GM19023 (cell line): ENCODE results near the gene MTHFD1.

Experiments
- ATAC-seq: cut with Tn5 transposase; IDR thresholded peaks from one replicate; pipeline ENCODE4 v1.9.1; 2021; ENCODE audit warnings: mild to moderate bottlenecking, moderate library complexity; ENCODE audit not compliant: unreplicated experiment

MTHFD1 gene

DNA sequence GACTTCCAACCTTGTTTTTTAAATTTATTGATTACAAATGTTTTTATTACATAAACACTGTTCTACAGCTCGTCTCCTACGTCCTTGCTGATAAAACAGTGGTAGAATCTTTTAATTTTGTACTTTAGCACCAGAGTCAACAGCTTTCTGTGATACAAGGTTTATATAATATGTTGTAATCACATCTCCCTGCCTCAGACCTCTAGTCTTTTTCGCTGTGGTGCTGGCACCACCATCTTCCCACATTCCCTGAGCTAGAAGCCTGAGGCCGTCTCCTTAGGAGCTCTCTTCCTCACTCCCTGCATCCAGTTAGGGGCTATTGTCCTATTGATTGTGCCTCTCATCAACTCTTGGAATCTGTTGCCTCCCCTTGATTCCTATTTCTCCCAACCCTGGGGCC lies 17.1 kb downstream of the MTHFD1 start:
- no peak for ATAC-seq

DNA sequence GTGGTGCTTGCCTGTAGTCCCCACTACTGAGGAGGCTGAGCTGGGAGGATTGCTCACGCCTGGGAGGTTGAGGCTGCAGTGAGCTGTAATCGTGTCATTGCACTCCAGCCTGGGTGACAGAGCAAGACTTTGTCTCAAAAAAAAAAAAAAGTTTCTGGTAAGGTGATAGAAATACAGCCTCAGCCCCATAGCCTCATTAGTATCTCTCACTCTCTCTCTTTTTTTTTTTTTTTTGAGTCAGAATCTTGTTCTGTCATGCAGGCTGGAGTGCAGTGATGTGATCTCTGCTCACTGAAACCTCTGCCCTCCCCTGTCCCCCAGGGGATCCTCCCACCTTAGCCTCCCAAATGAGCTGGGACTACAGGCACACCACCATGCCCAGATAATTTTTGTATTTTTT lies 19.2 kb downstream of the MTHFD1 start:
- ATAC-seq: peak; percentile 55

DNA sequence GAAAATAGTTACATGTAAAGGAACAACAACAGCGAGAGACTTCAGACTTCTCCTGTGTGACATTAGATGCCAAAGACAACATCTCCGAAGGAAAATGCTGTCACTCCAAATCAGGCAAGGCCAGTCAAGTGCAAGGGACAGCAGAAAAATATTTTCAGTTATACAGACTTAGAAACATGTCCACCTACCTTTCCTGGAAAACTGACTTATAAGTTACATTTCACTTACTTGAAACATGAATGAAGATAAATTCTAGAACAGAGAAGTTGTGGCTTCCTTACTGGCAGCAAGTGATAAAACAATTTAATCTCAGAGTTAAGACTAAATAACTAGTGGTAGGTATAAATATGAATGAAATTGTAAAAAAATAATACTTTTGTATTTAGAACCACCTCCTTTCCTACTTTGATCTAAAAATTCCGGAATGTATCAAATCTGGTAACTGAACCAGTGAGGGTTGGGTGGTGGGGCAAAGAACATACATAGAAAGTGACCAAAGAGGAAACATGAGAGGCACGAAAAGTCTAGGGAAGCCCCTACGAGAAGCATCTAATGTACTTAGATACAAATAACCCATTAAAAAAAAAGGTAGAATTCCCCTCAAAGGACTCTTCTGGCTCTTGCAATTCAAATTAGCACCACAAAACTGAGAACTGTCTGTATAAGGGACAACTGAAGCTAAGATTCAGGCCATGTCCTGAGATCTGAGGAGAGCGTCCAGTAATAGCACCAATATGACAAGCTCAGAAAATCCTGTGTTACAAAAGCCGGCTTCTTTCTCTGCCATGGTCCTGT lies 21.2 kb downstream of the MTHFD1 start:
- no peak for ATAC-seq

DNA sequence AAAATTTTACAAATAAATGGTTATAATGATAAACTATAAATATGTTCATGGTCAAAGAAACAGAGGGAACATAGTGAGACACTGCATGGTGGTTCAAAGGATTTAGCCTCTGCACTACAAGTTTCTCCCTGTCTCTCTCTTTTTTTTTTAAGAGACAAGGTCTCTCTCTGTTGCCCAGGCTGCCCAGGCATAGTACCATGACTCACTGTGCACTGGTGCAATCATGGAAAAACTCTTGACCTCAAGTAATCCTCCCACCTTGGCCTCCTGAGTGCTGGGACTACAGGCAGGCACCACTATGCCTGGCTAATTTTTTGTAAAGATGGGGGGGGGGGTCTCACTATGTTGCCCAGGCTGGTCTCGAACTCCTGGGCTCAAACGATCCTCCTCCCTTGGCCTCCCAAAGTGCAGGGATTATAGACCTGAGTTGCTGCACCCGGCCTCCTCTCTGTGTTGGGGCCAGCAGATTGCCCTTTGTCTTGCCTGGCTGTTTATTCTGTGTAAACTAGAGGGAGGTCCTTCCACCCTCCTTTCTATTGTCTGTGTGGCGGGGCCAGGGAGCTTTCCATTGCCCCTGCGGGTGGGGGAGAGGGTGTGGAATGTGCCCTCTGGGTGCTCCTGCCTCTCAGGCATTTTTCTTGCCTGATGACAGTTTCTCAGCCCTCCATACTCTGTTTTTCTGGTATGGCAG lies 22.1 kb downstream of the MTHFD1 start:
- ATAC-seq: no peak

DNA sequence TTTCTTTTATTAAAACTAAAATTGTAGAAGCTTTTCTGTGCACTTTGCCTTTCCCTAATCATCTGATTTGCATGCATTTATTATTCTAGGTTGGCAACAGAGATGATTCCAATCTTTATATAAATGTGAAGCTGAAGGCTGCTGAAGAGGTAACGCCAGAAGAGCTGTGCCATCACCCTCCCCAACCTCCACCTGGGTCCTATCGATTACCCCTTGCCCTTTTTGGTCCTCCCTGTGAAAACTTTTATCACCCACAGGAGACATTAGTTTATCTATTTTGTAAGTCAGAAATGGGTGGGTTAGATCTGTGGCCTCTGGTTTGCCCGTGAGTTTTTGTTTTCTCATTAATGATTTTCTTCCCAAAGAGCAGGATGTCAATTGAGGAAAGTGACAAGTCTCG lies 22.8 kb downstream of the MTHFD1 start:
- no peak for ATAC-seq

DNA sequence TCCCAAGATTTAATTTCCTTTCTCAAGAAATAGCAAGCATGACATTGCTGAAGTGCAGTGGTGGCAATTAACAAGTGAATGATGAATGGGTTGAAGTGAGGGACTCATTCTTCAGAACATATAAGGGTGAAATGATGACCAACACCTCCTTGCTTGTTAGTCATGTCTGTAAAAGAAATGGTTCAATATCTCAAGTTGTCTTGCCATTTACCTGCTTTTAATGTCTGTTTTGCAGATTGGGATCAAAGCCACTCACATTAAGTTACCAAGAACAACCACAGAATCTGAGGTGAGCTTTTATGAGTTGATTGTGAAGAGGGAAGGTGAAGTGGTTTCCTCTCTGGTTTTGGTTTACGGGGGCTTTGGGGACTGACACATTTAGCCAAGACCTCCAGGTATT lies 24.1 kb downstream of the MTHFD1 start:
- ATAC-seq: no peak

DNA sequence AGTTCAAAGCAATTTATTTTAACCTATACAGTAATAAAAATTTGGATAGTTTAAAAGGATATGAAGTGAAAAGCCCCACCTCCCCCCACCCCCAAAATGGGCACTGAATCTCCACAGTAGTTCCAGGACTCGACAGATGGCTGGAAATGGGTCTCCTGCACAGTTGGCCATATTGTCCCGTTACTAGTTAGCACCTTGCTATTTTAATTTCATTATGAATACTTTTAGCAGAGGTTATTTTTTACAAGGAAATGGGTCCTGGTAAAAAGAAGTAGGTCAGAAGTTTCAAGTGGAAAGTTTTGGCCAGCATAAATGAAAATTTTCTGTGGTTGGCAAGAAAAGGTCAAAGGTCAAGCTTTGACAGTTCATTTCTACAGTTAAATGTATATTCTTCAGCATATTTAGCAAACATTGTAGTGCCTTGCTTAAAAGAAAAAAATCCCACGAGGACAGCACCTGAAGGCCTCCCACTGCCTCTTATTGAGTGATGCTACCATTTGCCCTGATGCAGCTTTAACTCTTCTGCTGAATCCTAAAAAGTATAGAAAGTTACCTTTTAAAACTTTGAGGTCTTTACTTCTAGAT lies 28.3 kb downstream of the MTHFD1 start:
- no peak for ATAC-seq

DNA sequence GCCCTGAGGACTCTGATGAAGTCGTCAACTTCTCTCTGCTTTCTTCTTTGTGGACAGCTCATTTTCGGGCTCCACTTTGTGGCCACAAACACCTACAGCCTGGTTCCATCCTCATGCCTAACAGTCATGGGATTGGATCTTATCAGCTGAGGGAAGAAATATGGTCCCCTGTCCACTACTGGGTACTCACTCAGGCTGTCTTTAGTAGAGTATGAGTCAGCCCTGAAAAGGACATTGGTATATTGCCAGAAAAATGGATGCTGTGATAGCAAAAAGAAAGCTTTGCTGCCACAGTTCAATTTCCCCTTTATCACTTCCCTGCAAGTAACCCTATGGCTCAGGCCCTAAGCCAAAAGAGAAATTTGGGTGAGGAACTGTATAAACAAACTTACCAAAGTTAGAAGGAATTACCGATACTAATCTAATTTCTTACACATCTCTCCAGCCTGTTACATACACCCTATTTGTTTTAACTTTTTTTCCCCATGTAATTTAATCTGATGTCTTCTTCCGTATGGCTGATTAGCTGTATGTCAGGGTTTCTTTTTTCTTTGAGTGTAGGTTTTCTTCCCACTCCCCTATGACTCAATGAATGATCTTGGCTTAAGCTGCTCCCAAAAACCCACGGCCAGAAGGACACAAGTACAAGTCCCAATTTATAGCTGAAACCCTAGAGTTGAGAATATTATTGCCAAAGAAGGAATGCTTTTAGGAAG lies 29.1 kb downstream of the MTHFD1 start:
- no peak for ATAC-seq

DNA sequence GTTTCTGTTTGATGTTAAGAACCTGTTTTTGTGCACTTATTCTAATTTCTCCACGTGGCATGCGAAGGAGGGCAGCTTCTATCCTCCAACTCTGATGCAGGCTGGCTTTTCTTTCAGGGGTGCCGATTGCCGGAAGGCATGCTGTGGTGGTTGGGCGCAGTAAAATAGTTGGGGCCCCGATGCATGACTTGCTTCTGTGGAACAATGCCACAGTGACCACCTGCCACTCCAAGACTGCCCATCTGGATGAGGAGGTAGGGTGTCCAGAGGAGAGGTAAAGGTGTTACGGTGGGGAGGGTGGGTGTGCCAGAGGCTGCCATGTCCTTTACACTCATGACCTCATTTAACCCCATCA lies 29.6 kb downstream of the MTHFD1 start:
- ATAC-seq: no peak

DNA sequence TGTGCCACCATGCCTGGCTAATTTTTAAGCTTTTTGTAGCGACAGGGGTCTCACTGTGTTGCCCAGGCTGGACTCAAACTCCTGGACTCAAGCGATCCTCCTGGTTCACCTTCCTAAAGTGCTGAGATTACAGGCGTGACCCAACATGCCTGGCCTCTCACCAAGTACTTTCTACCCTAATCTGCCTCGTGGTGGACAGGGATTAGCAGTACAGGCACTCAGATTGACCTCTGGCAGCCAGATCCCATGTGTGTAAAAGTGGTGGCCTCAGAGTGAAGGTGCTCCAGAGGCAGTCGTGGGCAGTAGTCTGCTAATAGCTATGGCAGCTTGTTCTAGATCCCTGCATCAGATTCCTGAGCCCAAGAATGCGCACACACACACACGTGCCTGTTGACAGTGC lies 30.9 kb downstream of the MTHFD1 start:
- no peak for ATAC-seq

DNA sequence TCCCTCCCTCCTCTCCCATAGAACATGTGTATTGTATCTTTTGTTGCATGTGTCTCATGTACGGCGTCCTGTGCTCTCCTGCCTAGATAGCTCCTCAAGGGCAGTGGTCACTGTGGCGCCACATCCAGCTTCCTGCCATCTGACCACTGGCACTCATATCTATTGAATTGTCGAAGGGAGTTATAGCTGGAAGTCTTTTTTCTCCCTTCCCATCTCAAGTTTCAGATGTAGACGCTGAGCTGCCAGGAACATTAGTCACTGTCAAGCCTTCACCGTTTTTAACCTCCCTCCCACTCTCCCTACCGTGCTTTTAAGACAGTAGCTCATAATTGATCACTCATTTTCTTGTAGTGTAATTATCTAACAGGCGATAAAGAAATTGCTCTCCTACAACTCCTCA lies 33.0 kb downstream of the MTHFD1 start:
- ATAC-seq: no peak

DNA sequence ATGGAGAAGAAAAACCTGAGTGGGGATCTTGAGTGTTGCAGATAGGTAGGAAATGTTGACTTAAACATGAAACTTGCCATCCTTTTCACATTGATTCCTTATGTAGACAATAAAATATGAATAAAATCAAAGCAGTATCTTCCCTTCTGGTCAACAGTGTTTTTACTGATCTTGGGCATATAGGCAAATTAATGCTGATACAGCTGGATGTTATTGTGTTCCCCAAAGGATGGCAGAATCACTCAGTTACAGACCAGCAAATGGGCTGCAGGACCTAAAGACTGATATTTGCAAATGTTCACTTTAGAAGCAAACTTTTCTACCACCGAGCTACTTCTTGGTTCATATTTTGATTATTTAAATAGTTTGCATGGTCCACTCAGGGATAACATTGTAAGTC lies 33.9 kb downstream of the MTHFD1 start:
- no peak for ATAC-seq

DNA sequence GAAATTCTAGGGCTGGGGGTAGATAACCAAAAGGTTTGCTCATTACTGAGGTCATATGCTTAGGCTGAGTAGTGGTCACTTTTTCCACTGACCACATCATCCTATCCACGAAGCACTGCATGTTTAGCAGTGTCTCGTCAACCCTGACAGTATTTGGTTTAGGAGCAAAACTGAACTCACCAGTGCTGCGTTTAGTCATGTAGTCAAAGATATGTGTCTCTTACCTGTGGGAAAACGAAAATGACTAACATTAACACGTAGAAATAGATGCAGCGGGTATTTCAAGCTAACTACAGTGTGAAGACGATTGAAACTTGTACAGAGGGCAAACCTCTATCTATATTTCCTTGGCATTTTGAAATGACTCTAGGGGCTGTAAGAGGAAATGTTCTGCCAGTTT lies 34.6 kb downstream of the MTHFD1 start:
- no peak for ATAC-seq

DNA sequence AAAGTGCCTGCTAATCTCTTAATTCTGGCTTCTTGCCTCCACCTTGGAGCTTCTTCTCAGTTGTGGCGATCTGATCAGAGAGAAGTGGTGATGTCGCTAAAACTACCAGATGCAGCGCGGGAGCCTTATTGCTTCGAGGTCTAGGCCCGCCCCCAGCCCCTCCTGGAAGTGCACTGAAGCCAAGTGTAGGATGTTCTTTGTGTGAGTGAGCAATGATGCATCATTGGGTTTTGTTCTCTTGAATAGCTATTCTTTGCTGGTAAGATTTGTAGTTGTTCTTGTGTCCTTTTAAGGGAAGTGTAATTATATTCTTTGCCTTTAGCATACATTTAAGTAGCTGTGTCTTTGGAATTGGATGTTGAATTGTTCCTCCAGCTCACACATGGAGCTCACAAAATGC lies 35.8 kb downstream of the MTHFD1 start:
- ATAC-seq: no peak

DNA sequence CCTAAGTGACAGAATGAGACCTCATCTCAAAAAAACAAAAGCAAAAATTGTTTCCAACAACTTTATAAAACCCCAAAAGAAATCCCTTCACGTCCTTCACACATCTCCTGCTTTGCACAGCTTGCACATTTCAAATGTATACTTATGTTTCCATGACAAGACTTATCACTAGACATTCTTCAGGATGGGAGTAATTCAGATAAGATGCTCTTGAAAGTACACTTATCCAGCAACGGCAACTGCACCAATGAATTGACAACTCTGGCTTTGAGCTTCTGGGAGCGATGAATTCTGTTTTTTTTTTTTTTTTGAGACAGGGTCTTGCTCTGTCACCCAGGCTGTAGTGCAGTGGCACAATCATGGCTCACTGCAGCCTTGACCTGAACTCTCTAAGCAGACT lies 46.4 kb downstream of the MTHFD1 start:
- no peak for ATAC-seq

DNA sequence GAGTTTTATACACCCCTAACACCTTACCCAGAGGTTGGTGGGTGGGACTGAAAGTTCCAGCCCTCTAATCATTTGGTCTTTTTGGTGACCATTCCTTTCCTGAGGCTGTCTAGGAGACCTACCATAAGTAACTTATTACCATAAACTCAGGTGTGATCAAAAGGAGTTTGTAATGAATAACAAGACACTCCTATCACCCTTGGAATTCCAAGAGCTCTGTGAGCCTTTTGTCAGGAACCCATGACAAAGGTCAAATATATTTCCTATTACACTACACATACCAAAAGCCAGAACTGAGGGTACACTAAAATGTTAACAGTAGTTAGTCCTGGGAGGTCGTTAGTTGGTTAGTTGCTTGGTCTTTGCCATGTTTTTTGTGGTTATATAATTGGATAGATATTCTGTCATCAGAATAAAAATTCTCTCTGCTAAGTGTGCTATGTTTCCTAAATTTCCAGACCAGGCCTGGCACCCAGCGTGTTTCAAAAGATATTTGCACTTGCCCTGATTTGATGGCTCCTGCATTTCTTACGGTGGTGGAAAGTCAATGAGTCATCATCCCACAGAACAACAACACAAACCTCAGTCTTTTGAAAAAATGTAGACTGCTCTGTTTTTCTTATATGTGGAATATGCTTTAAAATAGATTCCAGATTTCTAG lies 50.2 kb downstream of the MTHFD1 start:
- no peak for ATAC-seq

DNA sequence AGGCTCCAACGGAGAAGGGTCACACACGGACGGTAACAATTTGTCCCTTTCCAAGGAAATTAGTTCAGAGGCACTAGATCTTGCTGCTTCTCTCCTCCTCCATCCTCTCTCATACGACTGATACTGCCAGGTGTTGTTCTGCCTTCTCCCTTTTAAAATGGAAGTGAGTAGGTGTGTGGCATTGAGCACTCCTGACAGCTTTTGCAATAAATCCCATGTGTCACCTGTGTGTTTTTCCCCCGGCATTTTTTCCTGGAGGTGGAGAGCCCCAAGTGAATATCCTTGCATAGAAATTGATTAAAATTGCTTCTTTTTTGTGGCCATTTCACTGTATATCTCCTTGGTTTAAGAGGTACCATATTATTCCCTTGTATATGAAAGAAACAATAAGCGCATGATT lies 51.0 kb downstream of the MTHFD1 start:
- no peak for ATAC-seq

DNA sequence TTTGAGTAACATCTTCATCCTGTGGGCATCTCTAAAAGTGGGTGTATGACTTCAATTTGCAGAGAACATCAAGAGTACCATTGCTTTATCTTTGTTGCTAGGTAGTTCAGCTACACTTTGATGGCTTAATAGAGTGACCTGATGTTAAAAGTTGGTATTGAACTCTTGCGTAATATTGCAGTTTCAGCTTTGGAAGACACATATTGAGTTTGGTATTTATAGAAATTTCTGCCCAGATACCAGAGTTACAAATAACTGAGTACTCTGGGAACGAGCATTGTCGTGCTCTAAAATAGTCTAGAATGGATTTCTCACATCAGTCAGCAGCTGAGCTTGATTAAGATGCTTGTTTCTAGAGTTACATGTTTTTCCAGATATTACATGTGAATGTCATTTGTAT lies 52.3 kb downstream of the MTHFD1 start:
- ATAC-seq: no peak

DNA sequence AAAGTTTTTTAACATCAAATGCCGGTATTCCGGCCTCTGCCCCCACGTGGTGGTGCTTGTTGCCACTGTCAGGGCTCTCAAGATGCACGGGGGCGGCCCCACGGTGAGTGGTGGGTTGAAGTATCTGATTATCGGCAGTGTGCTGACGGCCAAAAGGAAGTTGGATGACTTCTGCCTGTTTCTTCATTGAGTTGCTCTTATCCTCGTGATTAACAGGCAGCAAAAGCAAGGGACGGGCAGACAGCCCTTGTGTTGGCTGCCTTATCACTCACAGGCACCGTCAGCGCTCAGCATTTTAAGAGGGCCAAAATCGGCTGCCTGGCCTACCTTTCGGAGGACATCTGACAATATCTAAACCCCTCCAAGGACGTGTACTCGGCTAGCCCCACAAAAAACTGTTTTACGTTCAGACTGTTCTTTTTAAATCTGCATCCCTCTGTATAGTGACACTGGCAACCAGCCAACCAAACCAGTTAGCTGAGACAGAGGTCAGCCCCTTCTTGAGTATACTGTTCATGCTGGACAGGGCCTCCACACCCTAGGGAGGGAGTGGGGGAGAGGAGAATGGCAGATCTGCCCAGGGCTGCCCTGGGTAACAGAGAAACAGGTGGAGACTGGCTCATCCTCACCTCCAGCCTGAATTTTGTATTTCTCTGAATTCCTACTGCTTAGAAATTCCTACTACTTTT lies 54.3 kb downstream of the MTHFD1 start:
- ATAC-seq: no peak

DNA sequence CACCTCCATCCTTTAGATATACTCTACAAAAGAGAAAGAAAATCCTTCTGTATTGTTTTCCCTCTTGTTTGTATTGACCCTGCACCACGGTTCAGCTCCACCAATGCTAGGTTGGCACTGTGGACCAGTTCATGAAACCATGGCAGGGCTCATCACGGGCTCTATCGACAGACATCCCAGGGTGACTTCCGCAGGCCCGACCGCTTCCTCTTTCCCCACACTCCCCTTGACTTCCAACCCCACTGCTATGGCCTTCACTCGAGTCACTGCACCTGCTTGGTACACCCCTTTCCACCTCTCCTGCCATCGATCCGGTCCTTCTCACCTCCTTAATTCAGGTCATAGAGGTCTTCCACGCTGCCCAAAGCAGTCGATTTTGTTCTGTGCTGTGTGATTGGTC lies 56.0 kb downstream of the MTHFD1 start:
- ATAC-seq: no peak
